B cell (primary cell): ENCODE measurements around the gene EYA3.

Source experiments
- EZH2 ChIP-seq: IDR thresholded peaks from 2 replicates; pipeline ENCODE4 v1.6.1; 2012; ENCODE audit warnings: borderline replicate concordance, low read depth, mild to moderate bottlenecking, moderate library complexity, low read length; ENCODE audit not compliant: insufficient read depth, poor library complexity, severe bottlenecking
- TF ChIP-seq, protein P1 (sequence below): fragments of 200-600 bp; IDR thresholded peaks from one replicate; pipeline ENCODE4 v1.8.0; 2022; ENCODE audit warnings: antibody characterized with exemption, mild to moderate bottlenecking

DNA sequence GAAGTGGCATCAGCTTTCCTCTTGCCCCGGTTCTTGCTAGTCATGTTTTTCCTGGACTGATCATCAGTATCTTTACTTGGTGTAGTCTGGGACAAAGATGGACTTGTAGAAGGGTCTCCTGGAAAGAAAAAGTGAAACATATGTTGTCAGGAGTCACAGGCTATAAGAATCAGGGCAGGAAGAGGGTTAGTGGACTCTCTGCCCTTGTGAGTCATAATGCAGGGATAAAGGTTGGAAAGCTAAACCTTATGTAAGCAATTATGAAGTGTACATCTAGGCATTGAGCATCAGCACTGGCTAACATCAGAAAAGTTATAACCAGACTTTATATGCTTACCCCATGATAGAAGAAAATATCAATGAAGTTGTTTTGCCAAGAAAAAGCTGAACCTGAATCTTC is 77.4 kb downstream of the EYA3 start:
- TF ChIP-seq, protein P1, sequence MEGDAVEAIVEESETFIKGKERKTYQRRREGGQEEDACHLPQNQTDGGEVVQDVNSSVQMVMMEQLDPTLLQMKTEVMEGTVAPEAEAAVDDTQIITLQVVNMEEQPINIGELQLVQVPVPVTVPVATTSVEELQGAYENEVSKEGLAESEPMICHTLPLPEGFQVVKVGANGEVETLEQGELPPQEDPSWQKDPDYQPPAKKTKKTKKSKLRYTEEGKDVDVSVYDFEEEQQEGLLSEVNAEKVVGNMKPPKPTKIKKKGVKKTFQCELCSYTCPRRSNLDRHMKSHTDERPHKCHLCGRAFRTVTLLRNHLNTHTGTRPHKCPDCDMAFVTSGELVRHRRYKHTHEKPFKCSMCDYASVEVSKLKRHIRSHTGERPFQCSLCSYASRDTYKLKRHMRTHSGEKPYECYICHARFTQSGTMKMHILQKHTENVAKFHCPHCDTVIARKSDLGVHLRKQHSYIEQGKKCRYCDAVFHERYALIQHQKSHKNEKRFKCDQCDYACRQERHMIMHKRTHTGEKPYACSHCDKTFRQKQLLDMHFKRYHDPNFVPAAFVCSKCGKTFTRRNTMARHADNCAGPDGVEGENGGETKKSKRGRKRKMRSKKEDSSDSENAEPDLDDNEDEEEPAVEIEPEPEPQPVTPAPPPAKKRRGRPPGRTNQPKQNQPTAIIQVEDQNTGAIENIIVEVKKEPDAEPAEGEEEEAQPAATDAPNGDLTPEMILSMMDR, result no peak
- no peak for TF ChIP-seq EZH2
